ENCODE results near the gene SLC25A1.

Gene SLC25A1

GRCh38 chr22:19178657-19179496 lies at the start of gene SLC25A1:
Gene SLC25A1, minus strand, starts transcription at chr22:19178736. Its CDS starts 63 bp downstream, at chr22:19178673.
- H3K4me3 ChIP-seq (ENCODE audit: low read length), result peak within 1 kb of the TSS; percentile 82
- no peak within 1 kb of the TSS for H3K27ac ChIP-seq (ENCODE audit: low read length)
- H3K36me3 ChIP-seq (ENCODE audit: control insufficient read depth, low read depth, low read length), result peaks cover 6% of the 10 kb centered on the region
- H3K4me1 ChIP-seq (ENCODE audit: control insufficient read depth, low read depth, low read length), result peaks cover 11% of the 10 kb centered on the region
- no peaks in the 10 kb centered on the region for H3K27me3 ChIP-seq (ENCODE audit: control insufficient read depth, insufficient read depth, low read length)
- no peaks in the 10 kb centered on the region for H3K9me3 ChIP-seq (ENCODE audit: control insufficient read depth, low read depth, low read length)
- peak within 1 kb of the TSS; percentile 64 for H3K9ac ChIP-seq (ENCODE audit: low read length)

DNA sequence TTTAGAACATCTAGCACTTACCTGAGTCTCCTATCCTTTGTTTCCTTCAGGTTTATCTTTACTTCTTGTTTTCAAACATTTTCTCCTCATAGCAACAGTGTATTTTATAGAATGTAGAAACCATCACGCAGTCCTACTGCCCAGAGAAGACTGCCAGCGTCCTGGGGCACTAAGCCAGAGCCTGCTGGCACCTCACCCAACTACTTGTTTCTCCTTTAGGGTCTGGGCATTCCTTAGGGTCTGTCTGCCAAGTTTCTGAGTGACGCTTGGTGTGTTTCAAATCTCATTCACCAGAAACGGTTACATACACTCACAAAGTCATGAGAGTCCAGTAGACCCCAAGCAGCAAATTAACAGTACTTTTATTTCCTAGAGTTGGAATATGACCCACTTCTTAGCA lies 49.6 kb upstream of the SLC25A1 start:
- Histone ChIP-seq H3K36me3 (ENCODE audit: control insufficient read depth, low read depth, low read length) (peaks cover 30% of the 10 kb centered on the region), H3K4me3 (ENCODE audit: low read length) (no peak overlapping the region), H3K4me1 (ENCODE audit: control insufficient read depth, low read depth, low read length) (no peaks in the 10 kb centered on the region)

DNA sequence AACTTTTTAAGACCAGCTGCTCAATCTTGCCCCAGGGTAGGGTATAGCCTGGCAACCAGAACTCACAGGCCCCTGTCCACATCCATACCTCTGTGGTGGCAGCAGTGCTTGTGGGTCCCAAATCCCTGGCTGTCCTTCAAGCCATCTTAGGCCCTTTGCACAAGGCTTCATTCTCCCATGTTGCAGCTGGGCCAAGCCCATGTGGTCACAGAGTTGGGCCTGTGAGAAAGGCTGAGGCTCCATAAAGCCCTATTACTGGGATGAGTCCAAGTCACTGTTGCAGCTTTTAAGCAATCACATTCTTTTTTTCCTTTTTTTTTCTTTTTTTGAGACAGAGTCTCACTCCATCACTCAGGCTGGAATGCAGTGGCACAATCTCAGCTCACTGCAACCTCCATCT lies 47.9 kb upstream of the SLC25A1 start:
- H3K9ac ChIP-seq (ENCODE audit: low read length), result no peak overlapping the region

More for the DNA sequence above, 49.6 kb upstream of the SLC25A1 start:
- H3K27ac ChIP-seq (ENCODE audit: low read length), result no peak overlapping the region
- H3K9ac ChIP-seq (ENCODE audit: low read length), result no peak overlapping the region
- H3K9me3 ChIP-seq (ENCODE audit: control insufficient read depth, low read depth, low read length), result no peaks in the 10 kb centered on the region
- no peaks in the 10 kb centered on the region for H3K27me3 ChIP-seq (ENCODE audit: control insufficient read depth, insufficient read depth, low read length)

DNA sequence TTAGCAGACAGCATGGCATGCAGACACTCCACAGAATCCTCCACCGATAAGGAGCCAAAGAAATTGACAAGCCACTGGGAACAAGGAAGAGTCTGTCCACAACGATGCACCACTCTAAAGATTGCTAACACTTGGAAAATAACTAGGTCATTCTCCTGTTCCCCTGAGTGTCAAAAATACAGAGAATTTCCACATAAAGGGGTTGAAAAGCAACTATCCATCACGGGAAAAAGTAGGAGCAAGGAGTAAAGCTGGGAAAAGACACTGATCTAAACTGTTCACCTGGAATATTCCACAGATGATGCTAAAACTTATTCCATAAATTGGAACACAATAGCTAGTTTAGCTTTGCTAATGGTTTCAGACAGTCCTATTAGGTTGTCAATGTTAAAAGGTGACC lies 47.0 kb upstream of the SLC25A1 start:
- Histone ChIP-seq H3K9me3 (ENCODE audit: control insufficient read depth, low read depth, low read length) (no peaks in the 10 kb centered on the region), H3K4me1 (ENCODE audit: control insufficient read depth, low read depth, low read length) (no peaks in the 10 kb centered on the region), H3K4me3 (ENCODE audit: low read length) (no peak overlapping the region), H3K9ac (ENCODE audit: low read length) (no peak overlapping the region), H3K36me3 (ENCODE audit: control insufficient read depth, low read depth, low read length) (peaks cover 39% of the 10 kb centered on the region), H3K27me3 (ENCODE audit: control insufficient read depth, insufficient read depth, low read length) (no peaks in the 10 kb centered on the region), H3K27ac (ENCODE audit: low read length) (no peak overlapping the region)

More for the DNA sequence above, 47.9 kb upstream of the SLC25A1 start:
- Histone ChIP-seq H3K27ac (ENCODE audit: low read length) (no peak overlapping the region), H3K4me3 (ENCODE audit: low read length) (no peak overlapping the region), H3K4me1 (ENCODE audit: control insufficient read depth, low read depth, low read length) (no peaks in the 10 kb centered on the region), H3K9me3 (ENCODE audit: control insufficient read depth, low read depth, low read length) (no peaks in the 10 kb centered on the region), H3K36me3 (ENCODE audit: control insufficient read depth, low read depth, low read length) (peaks cover 33% of the 10 kb centered on the region), H3K27me3 (ENCODE audit: control insufficient read depth, insufficient read depth, low read length) (no peaks in the 10 kb centered on the region)

DNA sequence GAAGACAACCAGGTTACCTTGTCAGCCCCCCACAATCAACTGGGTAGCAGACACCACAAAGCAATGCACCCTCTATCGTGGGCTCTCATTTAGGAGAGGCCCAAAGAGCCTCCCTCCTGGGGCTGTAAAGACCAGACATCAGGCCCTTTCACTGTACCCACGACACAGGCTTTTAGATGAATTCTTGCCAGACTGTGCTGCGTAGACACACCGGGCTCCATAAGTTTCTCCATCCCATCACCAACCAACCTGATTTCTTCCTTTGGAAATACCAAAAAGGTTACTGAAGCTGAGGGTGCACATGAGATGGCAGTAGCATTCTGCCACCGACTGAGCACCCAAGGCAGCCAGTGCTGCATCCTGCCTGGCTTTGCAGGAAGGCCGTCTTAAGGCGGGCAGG lies 46.4 kb upstream of the SLC25A1 start:
- no peaks in the 10 kb centered on the region for H3K27me3 ChIP-seq (ENCODE audit: control insufficient read depth, insufficient read depth, low read length)
- no peak overlapping the region for H3K4me3 ChIP-seq (ENCODE audit: low read length)
- H3K36me3 ChIP-seq (ENCODE audit: control insufficient read depth, low read depth, low read length), result peaks cover 39% of the 10 kb centered on the region
- no peak overlapping the region for H3K27ac ChIP-seq (ENCODE audit: low read length)
- H3K9ac ChIP-seq (ENCODE audit: low read length), result no peak overlapping the region
- no peaks in the 10 kb centered on the region for H3K9me3 ChIP-seq (ENCODE audit: control insufficient read depth, low read depth, low read length)
- H3K4me1 ChIP-seq (ENCODE audit: control insufficient read depth, low read depth, low read length), result no peaks in the 10 kb centered on the region

DNA sequence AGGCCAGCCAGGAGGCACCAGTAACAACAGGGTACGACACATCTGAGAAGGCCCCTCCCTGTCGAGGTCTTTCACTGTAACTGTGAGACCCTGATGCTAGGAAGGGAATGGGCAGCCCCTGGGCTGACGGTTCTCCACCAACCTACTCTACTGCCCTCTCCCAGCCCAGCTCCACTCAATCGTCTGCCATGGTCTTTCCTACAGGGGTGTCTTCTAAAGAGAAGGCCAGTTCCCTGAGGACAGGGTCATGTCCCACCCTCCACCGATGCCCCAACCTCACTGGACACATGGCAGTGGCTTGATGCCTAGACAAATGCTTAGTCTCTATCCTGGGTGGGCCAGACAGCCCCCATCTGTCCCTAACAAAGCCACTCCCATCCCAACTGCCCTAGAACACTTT lies 46.0 kb upstream of the SLC25A1 start:
- no peaks in the 10 kb centered on the region for H3K27me3 ChIP-seq (ENCODE audit: control insufficient read depth, insufficient read depth, low read length)
- no peaks in the 10 kb centered on the region for H3K9me3 ChIP-seq (ENCODE audit: control insufficient read depth, low read depth, low read length)
- H3K4me3 ChIP-seq (ENCODE audit: low read length), result no peak overlapping the region
- H3K27ac ChIP-seq (ENCODE audit: low read length), result no peak overlapping the region
- no peaks in the 10 kb centered on the region for H3K4me1 ChIP-seq (ENCODE audit: control insufficient read depth, low read depth, low read length)
- no peak overlapping the region for H3K9ac ChIP-seq (ENCODE audit: low read length)
- H3K36me3 ChIP-seq (ENCODE audit: control insufficient read depth, low read depth, low read length), result peaks cover 37% of the 10 kb centered on the region

- H3K36me3 ChIP-seq (ENCODE audit: control insufficient read depth, low read depth, low read length), result peaks cover 29% of the 10 kb centered on the region
- no peak overlapping the region for H3K27ac ChIP-seq (ENCODE audit: low read length)
- H3K9ac ChIP-seq (ENCODE audit: low read length), result no peak overlapping the region
- no peaks in the 10 kb centered on the region for H3K27me3 ChIP-seq (ENCODE audit: control insufficient read depth, insufficient read depth, low read length)
- H3K9me3 ChIP-seq (ENCODE audit: control insufficient read depth, low read depth, low read length), result no peaks in the 10 kb centered on the region
- peaks cover 2% of the 10 kb centered on the region for H3K4me1 ChIP-seq (ENCODE audit: control insufficient read depth, low read depth, low read length)
- no peak overlapping the region for H3K4me3 ChIP-seq (ENCODE audit: low read length)
Measured at GRCh38 chr22:19223617-19224016, 45.1 kb upstream of the SLC25A1 start.

DNA sequence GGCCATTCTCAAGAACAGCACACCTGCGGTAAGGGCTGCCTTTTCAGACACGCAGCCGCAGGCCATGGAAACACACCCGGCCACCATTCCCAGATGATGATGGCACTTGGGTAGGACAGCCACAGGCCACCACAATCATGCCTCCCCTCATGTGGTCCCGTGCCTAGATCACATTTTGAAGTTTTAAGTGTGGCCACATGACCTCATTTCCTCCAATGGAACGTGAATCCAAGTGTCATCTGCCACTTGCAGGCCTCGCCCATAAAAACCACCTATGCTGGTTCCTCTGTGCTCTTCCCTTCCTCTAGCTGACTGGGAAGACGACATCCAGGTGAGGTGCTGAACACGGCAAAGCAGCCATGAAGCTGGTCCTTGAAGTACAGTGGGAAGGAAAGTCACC lies 44.6 kb upstream of the SLC25A1 start:
- Histone ChIP-seq H3K9ac (ENCODE audit: low read length) (no peak overlapping the region), H3K27me3 (ENCODE audit: control insufficient read depth, insufficient read depth, low read length) (no peaks in the 10 kb centered on the region), H3K4me1 (ENCODE audit: control insufficient read depth, low read depth, low read length) (peaks cover 7% of the 10 kb centered on the region), H3K9me3 (ENCODE audit: control insufficient read depth, low read depth, low read length) (no peaks in the 10 kb centered on the region), H3K36me3 (ENCODE audit: control insufficient read depth, low read depth, low read length) (peaks cover 27% of the 10 kb centered on the region), H3K4me3 (ENCODE audit: low read length) (no peak overlapping the region), H3K27ac (ENCODE audit: low read length) (no peak overlapping the region)

GRCh38 chr22:19222242-19223005 lies 43.9 kb upstream of the SLC25A1 start:
- H3K9ac ChIP-seq (ENCODE audit: low read length), result no peak overlapping the region
- peaks cover 10% of the 10 kb centered on the region for H3K4me1 ChIP-seq (ENCODE audit: control insufficient read depth, low read depth, low read length)
- no peaks in the 10 kb centered on the region for H3K9me3 ChIP-seq (ENCODE audit: control insufficient read depth, low read depth, low read length)
- no peak overlapping the region for H3K27ac ChIP-seq (ENCODE audit: low read length)
- H3K27me3 ChIP-seq (ENCODE audit: control insufficient read depth, insufficient read depth, low read length), result no peaks in the 10 kb centered on the region
- H3K4me3 ChIP-seq (ENCODE audit: low read length), result no peak overlapping the region
- peaks cover 25% of the 10 kb centered on the region for H3K36me3 ChIP-seq (ENCODE audit: control insufficient read depth, low read depth, low read length)

GRCh38 chr22:19220867-19221266 lies 42.3 kb upstream of the SLC25A1 start:
- Histone ChIP-seq H3K4me1 (ENCODE audit: control insufficient read depth, low read depth, low read length) (peaks cover 10% of the 10 kb centered on the region), H3K27me3 (ENCODE audit: control insufficient read depth, insufficient read depth, low read length) (no peaks in the 10 kb centered on the region), H3K4me3 (ENCODE audit: low read length) (no peak overlapping the region), H3K27ac (ENCODE audit: low read length) (no peak overlapping the region), H3K36me3 (ENCODE audit: control insufficient read depth, low read depth, low read length) (peaks cover 24% of the 10 kb centered on the region), H3K9me3 (ENCODE audit: control insufficient read depth, low read depth, low read length) (no peaks in the 10 kb centered on the region), H3K9ac (ENCODE audit: low read length) (no peak overlapping the region)

DNA sequence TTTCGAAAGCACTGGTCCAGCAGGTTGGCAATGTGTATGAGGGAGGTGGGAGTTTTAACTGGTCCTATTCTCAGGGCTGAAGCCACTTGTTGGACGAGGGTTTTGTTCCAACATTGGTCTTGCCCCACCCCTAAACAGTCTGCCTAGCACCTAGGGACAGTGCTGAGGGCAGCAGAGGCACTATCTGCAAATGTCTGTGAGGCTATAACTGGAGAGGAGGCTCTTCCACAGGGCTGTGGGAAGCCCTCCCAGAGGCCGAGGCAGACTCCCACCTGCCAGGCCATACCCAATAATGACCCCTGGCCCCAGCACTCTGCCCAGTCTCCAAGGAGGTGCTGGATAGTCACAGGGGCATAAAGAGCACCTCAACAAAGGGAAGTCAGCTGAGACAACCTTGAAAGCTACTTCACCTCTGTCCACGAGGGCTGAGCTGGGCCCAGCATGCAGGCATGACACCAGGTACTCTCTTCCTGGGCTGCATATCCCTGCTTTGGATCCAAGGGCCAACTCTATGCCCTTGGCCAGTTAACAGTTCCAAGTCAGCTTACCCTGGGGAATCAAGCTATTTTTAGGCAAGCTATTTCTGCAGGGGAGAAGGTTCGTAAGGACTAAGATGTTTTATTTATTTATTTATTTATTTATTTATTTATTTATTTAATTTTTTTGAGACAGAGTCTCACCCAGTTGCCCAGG lies 40.2 kb upstream of the SLC25A1 start:
- Histone ChIP-seq H3K4me1 (ENCODE audit: control insufficient read depth, low read depth, low read length) (peaks cover 17% of the 10 kb centered on the region), H3K9me3 (ENCODE audit: control insufficient read depth, low read depth, low read length) (no peaks in the 10 kb centered on the region), H3K9ac (ENCODE audit: low read length) (no peak overlapping the region), H3K27me3 (ENCODE audit: control insufficient read depth, insufficient read depth, low read length) (no peaks in the 10 kb centered on the region), H3K4me3 (ENCODE audit: low read length) (no peak overlapping the region), H3K27ac (ENCODE audit: low read length) (no peak overlapping the region), H3K36me3 (ENCODE audit: control insufficient read depth, low read depth, low read length) (peaks cover 15% of the 10 kb centered on the region)
